Endothelial cell of umbilical vein (primary cell): Measurements from ENCODE around the gene KCNH2. TPM values are rescaled to one million over a fixed set of nuclear protein-coding genes. Genes with fewer than 3 reads are reported as not detected.

Source experiments
- BruUV-seq: library from RNA; stranded (reverse); fragments of 400-500 nt; replicated peaks from 2 replicates; lab custom pipeline; 2021; lab: Mats Ljungman, UMichigan
- CTCF ChIA-PET: fragments of 300-600, 350-600 bp; sonication (Branson Sonifier 250); formaldehyde crosslinking; loops from one replicate; lab custom pipeline; 2021; ENCODE audit warnings: antibody characterized with exemption, inconsistent platforms; lab: Charles Lee
- POLR2A ChIA-PET: fragments of 300-600, 350-600 bp; sonication (Branson Sonifier 250); formaldehyde crosslinking; loops from one replicate; lab custom pipeline; 2021; ENCODE audit warnings: antibody characterized with exemption, inconsistent platforms; lab: Charles Lee
- DNase-seq: peaks from one replicate; pipeline ENCODE4 v3.0.0-alpha.2; 2011; ENCODE audit warnings: low read depth, low spot score
- FAIRE-seq: peaks from 2 replicates; lab custom pipeline; 2011; peaks lifted over from hg19 to GRCh38; lab: Jason Lieb, UNC
- H2AFZ ChIP-seq: 2 replicates; pipeline ENCODE4 v1.6.0; 2012; ENCODE audit warnings: low read depth, low read length, control low read depth, inconsistent platforms
- H3K27ac ChIP-seq: 2 replicates; pipeline ENCODE4 v1.5.1; 2011; ENCODE audit warnings: low read depth, mild to moderate bottlenecking, control low read depth, low read length, moderate library complexity; ENCODE audit not compliant: insufficient read depth
- H3K27me3 ChIP-seq, 2 experiments: 2 replicates each; pipeline versions ENCODE4 v1.6.0 to v1.6.1; 2011; ENCODE audit warnings: low read length in 2 of 2, mixed read lengths in 1 of 2; ENCODE audit not compliant: control insufficient read depth in 2 of 2, insufficient read depth in 2 of 2
- H3K36me3 ChIP-seq, 2 experiments: 2 replicates in 1 of 2; 3 replicates in 1 of 2; pipeline ENCODE4 v1.5.1; 2011; ENCODE audit warnings: low read length in 2 of 2, mild to moderate bottlenecking in 1 of 2, moderate library complexity in 1 of 2; ENCODE audit not compliant: control insufficient read depth in 2 of 2, insufficient read depth in 2 of 2; ENCODE audit errors: extremely low read depth in 1 of 2
- H3K4me1 ChIP-seq: 3 replicates; pipeline ENCODE4 v1.5.1; 2011; ENCODE audit warnings: mild to moderate bottlenecking, low read length; ENCODE audit not compliant: control insufficient read depth, insufficient read depth; ENCODE audit errors: extremely low read depth
- H3K4me2 ChIP-seq: 2 replicates; pipeline ENCODE4 v1.6.1; 2011; ENCODE audit warnings: low read length, control low read depth, mixed read lengths; ENCODE audit not compliant: insufficient read depth
- H3K4me3 ChIP-seq, 3 experiments: fragments of 200-600 bp in 1 of 3; sonication (generic), shearing (Covaris generic) in 1 of 3; replicated peaks in 1 of 3; 2 replicates each; pipeline ENCODE4 v1.5.1; 2011 to 2016; ENCODE audit warnings: control low read depth in 3 of 3, low read length in 3 of 3, mild to moderate bottlenecking in 2 of 3, inconsistent platforms in 1 of 3, low read depth in 1 of 3, moderate library complexity in 1 of 3; ENCODE audit not compliant: insufficient read depth in 1 of 3
- H3K79me2 ChIP-seq: 2 replicates; pipeline ENCODE4 v1.6.0; 2012; ENCODE audit warnings: low read length, inconsistent platforms; ENCODE audit not compliant: control insufficient read depth, insufficient read depth
- H3K9ac ChIP-seq: replicated peaks from 2 replicates; pipeline ENCODE3; 2011; ENCODE audit warnings: low read length, control low read depth; ENCODE audit not compliant: insufficient read depth; ENCODE audit errors: extremely low read depth
- H3K9me1 ChIP-seq: replicated peaks from 3 replicates; pipeline ENCODE4 v1.6.0; 2011; ENCODE audit warnings: mild to moderate bottlenecking, low read length; ENCODE audit not compliant: control insufficient read depth, insufficient read depth; ENCODE audit errors: extremely low read depth
- H3K9me3 ChIP-seq: replicated peaks from 2 replicates; pipeline ENCODE4 v1.5.1; 2012; ENCODE audit warnings: low read length, inconsistent platforms; ENCODE audit not compliant: control insufficient read depth, insufficient read depth
- H4K20me1 ChIP-seq: replicated peaks from 2 replicates; pipeline ENCODE3; 2011; ENCODE audit warnings: mild to moderate bottlenecking, low read length; ENCODE audit not compliant: control insufficient read depth, insufficient read depth; ENCODE audit errors: extremely low read depth
- EZH2 ChIP-seq: IDR thresholded peaks from 2 replicates; pipeline ENCODE4 v1.6.1; 2012; ENCODE audit warnings: borderline replicate concordance, low read depth, mild to moderate bottlenecking, moderate library complexity, low read length, inconsistent platforms; ENCODE audit not compliant: severe bottlenecking
- FOS ChIP-seq: IDR thresholded peaks from 2 replicates; pipeline ENCODE4 v1.6.1; 2011; ENCODE audit warnings: mild to moderate bottlenecking, low read length, moderate library complexity, borderline replicate concordance; ENCODE audit not compliant: insufficient read depth
- MYC ChIP-seq: IDR thresholded peaks from one replicate; pipeline ENCODE4 v1.6.1; 2011; ENCODE audit warnings: mild to moderate bottlenecking, low read depth, low read length
- dilution Hi-C: fragments of 300-500 bp; cut with MboI; formaldehyde crosslinking; loops from one replicate; pipeline ENCODE4 v1.15.0; 2019; ENCODE audit warnings: low sequenced_read_pairs; ENCODE audit not compliant: extremely low pct_ligation_motif_present
- intact Hi-C: fragments of 100-400 bp; cut with micrococcal nuclease; formaldehyde crosslinking; loops from one replicate; pipeline ENCODE4 v1.10.0; 2022
- polyA plus RNA-seq, 4 experiments: library from polyadenylated mRNA; depleted of rRNA in 3 of 4; stranded (reverse) in 3 of 4; unstranded in 1 of 4; fragments of >200 nt; gene quantifications; 2 replicates each; pipeline versions ENCODE4 v1.2.1 to v1.2.3, GENCODE V29; 2011 to 2012; ENCODE audit warnings: missing spikeins in 1 of 4
- total RNA-seq: library from RNA; stranded (reverse); gene quantifications from 2 replicates; pipeline ENCODE4 v1.2.3, GENCODE V29; 2021

The KCNH2 gene
- total and polyA plus RNA-seq, 2 donors (not counting 3 experiments of a cell fraction or from before 2014, with no cell fraction given), result 0.03 to 0.09 TPM

DNA sequence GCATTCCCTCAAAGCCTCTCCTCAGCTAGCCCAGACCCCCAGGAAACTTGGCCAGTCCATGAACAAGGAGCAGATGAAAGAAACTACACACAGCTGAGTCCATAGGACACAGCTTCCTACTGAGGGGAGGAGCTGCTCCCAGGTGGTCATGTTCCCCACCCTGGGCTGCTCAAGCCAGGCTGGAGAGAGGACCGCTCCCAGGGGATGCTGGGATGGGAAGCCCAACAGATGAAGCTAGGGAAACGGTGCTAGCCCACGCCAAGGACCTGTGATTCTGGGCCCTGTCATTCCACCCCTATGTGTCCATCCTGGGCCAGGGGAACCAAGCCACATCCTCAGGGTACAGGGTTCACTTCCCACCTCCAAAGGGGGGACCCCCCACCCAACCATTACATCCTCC lies 19.0 kb downstream of the KCNH2 start:
- H3K9me1 ChIP-seq, result no peaks in the 10 kb centered on the region
- FAIRE-seq, result no peak
- H3K27me3 ChIP-seq, result peaks cover 18 to 22% of the 10 kb centered on the region in 2 experiments
- H3K4me2 ChIP-seq, result no peak overlapping the region
- no peaks in the 10 kb centered on the region for H3K9me3 ChIP-seq
- H3K4me3 ChIP-seq, result no peak overlapping the region
- dilution Hi-C loops (no loop called here), intact Hi-C loops (no loop called here)
- ChIA-PET CTCF (interaction anchor here (0.6 to 5.5 kb wide), 6 partner anchors 10 to 211 kb away, joined by 3 to 97 read pairs (median 4); no protein-coding TSS in a partner anchor), POLR2A (no interaction called here)
- no peak for TF ChIP-seq MYC
- H2AFZ ChIP-seq, result no peak overlapping the region
- no peaks in the 10 kb centered on the region for H3K79me2 ChIP-seq
- no peaks in the 10 kb centered on the region for H3K36me3 ChIP-seq
- no peak for DNase-seq
- H3K9ac ChIP-seq, result no peak overlapping the region
- H3K27ac ChIP-seq, result no peak overlapping the region
- no peaks in the 10 kb centered on the region for H3K4me1 ChIP-seq
- no peaks in the 10 kb centered on the region for H4K20me1 ChIP-seq
- no TSS peak for BruUV-seq

DNA sequence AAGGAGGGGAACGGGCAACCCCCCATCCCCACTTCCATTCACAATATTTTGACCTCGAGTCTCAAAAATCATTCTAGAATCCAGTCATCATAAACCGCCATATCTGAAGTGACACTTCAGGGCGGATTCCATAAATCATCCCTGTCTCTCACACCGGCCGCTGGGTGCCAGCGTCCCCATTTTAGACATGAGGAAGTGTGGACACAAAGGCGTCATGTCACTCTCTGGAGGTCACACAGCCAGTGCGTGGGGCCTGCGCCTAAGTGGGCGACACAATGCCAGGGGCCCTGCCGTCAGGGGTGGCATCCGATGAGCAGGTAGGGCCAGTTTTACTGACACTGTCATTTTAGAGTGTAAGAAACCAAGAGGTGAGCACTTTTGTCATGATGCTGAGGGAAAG lies 19.5 kb downstream of the KCNH2 start:
- POLR2A ChIA-PET, result no interaction called here
- FAIRE-seq (no peak), DNase-seq (no peak)
- no TSS peak for BruUV-seq
- Histone ChIP-seq H3K9me1 (no peaks in the 10 kb centered on the region), H3K36me3 (no peaks in the 10 kb centered on the region), H2AFZ (no peak overlapping the region), H3K27ac (no peak overlapping the region), H3K4me3 (no peak overlapping the region), H3K9me3 (no peaks in the 10 kb centered on the region), H3K4me1 (no peaks in the 10 kb centered on the region), H4K20me1 (no peaks in the 10 kb centered on the region), H3K9ac (no peak overlapping the region), H3K4me2 (no peak overlapping the region), H3K27me3 (peaks cover 18 to 22% of the 10 kb centered on the region in 2 experiments), H3K79me2 (no peaks in the 10 kb centered on the region)
- dilution Hi-C loops, result no loop called here
- CTCF ChIA-PET, result interaction anchor here (1.1 kb wide), 1 partner anchor 27 kb away, joined by 3 read pairs; no protein-coding TSS in a partner anchor
- TF ChIP-seq FOS (no peak), EZH2 (peak; percentile 38)
- intact Hi-C loops, result no loop called here
